Fibroblast of the aortic adventitia (primary cell): Measurements from ENCODE around the gene KCNJ18. TPM values are rescaled to one million over a fixed set of nuclear protein-coding genes. Genes with fewer than 3 reads are reported as not detected.
"Not testable (repeated sequence)": the region's sequence is repeated elsewhere in the genome, so short reads cannot be mapped to it uniquely, and the experiment has no call there.

Experiments
- DNase-seq: peaks from one replicate; pipeline ENCODE4 v3.0.0-alpha.2; 2010; ENCODE audit warnings: low read depth
- H3K4me3 ChIP-seq: 2 replicates; pipeline ENCODE4 v1.5.1; 2011; ENCODE audit warnings: low read depth, mild to moderate bottlenecking, control low read depth, low read length, moderate library complexity
- CTCF ChIP-seq: IDR thresholded peaks from 2 replicates; pipeline ENCODE4 v1.5.1; 2011; ENCODE audit warnings: mild to moderate bottlenecking, low read length, control low read depth, inconsistent platforms; ENCODE audit not compliant: insufficient read depth
- total RNA-seq: library from RNA; depleted of rRNA; stranded (reverse); fragments of >200 nt; gene quantifications from 2 replicates; pipeline ENCODE4 v1.2.3, GENCODE V29; 2012; ENCODE audit warnings: low replicate concordance

KCNJ18 gene
- total RNA-seq, 1 donor: not detected

GRCh38 chr17:21669616-21670360, 22.5 kb upstream of the KCNJ18 start:
- H3K4me3 ChIP-seq, DNase-seq: not testable (repeated sequence)

DNA sequence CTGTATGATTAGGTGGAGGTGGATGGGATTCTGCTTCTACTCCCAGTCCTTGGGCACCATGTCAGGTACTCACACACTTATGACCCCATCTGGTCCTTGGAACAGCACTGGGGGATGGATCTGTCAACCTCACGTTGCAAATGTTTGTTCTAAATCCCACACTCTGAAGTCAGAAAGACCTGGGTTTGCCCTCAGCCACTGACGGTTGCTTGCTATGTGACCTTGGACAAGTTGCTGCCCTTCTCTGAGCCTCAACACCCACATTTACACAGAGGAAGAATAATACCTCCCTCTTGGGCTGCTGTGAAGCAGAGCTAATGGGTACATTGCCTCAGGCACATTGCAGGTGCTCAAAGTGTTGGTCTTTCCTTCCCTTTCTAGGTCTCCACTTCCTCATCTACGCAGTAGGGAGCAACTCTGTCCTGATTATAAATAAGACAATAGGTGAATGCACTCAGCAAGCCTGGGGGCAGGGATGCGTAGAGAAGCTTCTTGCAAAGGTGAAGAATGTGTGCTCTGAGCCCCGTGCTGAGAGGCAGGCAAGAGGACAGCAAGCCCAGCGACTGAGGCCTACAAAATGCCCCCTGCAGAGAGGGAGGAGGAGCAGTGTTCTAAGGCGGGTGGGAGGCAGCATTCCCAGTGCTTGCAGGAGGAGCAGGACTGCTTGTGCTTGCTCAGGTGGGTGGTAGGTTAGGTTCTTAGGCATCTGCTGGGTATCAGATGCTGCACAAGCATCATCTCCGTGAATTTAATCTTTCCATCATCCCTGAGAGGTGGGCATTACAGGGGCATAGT, 21.8 kb upstream of the KCNJ18 start:
- DNase-seq: not testable (repeated sequence)

DNA sequence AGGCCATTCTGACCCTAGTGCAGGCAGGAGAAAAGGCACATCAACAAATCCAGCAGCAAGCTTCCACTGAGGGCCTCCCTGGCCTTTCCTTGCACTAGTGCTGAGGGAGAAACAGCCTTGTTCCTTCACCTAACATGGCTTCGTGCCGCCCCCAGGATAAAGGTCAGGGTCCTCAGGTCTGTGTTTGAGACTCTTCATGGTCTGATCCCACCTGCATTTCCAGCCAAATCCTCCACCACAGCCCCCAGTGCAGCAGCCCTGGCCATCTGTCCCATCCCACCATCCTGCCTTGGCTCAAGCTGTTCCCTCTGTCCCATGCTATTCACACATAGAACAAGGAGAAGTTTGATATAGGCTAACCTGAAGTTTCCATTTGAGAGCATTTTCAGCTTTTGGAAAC, 20.9 kb upstream of the KCNJ18 start:
- H3K4me3 ChIP-seq, DNase-seq: not testable (repeated sequence)

More for the DNA sequence above, 21.8 kb upstream of the KCNJ18 start:
- H3K4me3 ChIP-seq: not testable (repeated sequence)

GRCh38 chr17:21671871-21672270, 20.5 kb upstream of the KCNJ18 start:
- H3K4me3 ChIP-seq, DNase-seq: not testable (repeated sequence)

GRCh38 chr17:21673451-21674241, 18.7 kb upstream of the KCNJ18 start:
- H3K4me3 ChIP-seq, DNase-seq: not testable (repeated sequence)

DNA sequence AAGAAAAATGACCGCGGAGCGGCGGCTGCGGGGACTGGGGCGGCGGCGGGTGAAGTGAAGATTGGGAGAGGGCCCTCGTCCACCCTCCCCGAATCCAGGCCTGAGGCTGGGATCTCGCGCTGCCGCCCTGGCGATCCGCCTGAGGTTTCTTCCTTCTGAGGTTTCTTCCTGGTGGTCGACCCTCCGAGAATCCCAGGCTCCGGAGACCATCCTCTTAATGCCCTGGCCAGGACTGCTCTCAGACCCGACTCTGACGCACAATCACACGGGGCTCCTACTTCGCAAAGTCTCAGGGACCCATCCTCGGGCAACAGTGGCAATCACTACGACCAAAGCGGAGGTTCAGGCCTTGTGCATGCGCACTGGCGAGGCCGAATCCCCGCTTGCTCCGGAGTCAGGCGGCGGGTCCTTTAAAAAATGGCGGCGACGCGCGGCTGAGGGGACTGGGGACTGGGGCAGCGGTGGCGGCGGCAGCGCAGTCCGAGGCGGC, 18.0 kb upstream of the KCNJ18 start:
- H3K4me3 ChIP-seq: no peak overlapping the region
- no peak for TF ChIP-seq CTCF
- DNase-seq: no peak

GRCh38 chr17:21674891-21675738, 17.2 kb upstream of the KCNJ18 start:
- DNase-seq, H3K4me3 ChIP-seq: not testable (repeated sequence)

DNA sequence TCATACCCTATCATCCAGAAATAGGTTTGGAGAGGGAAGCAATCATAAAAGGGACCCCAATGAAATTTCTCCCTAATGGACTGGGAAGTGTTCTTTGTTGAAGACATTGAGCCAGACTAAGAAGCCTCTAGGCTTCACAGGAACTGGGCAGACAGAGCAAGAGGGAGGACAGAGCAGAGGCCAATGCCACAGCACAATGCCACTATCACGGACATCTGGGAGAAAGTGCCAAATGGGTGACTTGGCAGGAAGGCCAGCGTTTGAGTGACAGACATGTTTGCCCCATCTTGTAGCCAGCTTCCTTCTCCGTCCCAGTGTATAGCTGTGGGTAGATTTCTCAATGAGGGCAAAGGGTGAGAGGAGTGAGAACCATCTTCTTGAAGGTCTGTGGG, 16.6 kb upstream of the KCNJ18 start:
- DNase-seq, H3K4me3 ChIP-seq: not testable (repeated sequence)

GRCh38 chr17:21676281-21677111, 15.8 kb upstream of the KCNJ18 start:
- no peak for TF ChIP-seq CTCF
- no peak for DNase-seq

More at GRCh38 chr17:21676281-21677111, 15.8 kb upstream of the KCNJ18 start:
- H3K4me3 ChIP-seq: no peak overlapping the region
